Thoracic aorta (tissue), 2 donors: ENCODE data around the gene KRTAP5-9. TPM values are rescaled to one million over a fixed set of nuclear protein-coding genes. Genes with fewer than 3 reads are reported as not detected.

Experiments used
- ATAC-seq: fragments of 150-250 bp; one replicate; pipeline ENCODE4 v1.8.0; 2017; ENCODE audit warnings: low read depth; ENCODE audit not compliant: insufficient number of reproducible peaks, low FRiP score
- DNase-seq: peaks from one replicate; pipeline ENCODE4 v3.0.0-alpha.2; 2020; ENCODE audit warnings: low spot score
- H3K27ac ChIP-seq, 2 donors: fragments of 200-600 bp; sonication (generic); 1 replicate in 1 of 2; 2 replicates in 1 of 2; pipeline ENCODE4 v1.5.1; 2016; ENCODE audit warnings: mild to moderate bottlenecking in 2 of 2, moderate library complexity in 2 of 2
- H3K27me3 ChIP-seq: fragments of 200-600 bp; sonication (generic); replicated peaks from 2 replicates; pipeline ENCODE4 v1.6.0; 2016; ENCODE audit warnings: mild to moderate bottlenecking; ENCODE audit not compliant: insufficient read depth
- H3K36me3 ChIP-seq: fragments of 200-600 bp; sonication (generic); one replicate; pipeline ENCODE4 v1.5.1; 2016
- H3K4me1 ChIP-seq, 2 donors: fragments of 200-600 bp; sonication (generic); 1 replicate in 1 of 2; 2 replicates in 1 of 2; pipeline versions ENCODE4 v1.5.1 to v1.6.0; 2016; ENCODE audit warnings: low read depth in 2 of 2, mild to moderate bottlenecking in 1 of 2; ENCODE audit not compliant: control insufficient read depth in 1 of 2
- H3K4me3 ChIP-seq: fragments of 200-600 bp; sonication (generic); 2 replicates; pipeline ENCODE4 v1.5.1; 2016; ENCODE audit warnings: mild to moderate bottlenecking
- H3K9me3 ChIP-seq: fragments of 200-600 bp; sonication (generic); 2 replicates; pipeline ENCODE4 v1.5.1; 2016
- total RNA-seq, 2 donors: library from RNA; depleted of rRNA; stranded (reverse); fragments of >200 nt; gene quantifications; one replicate each; pipeline versions ENCODE4 v1.1.0 to v1.2.3, GENCODE V29; 2016
- TF ChIP-seq, protein P1 (sequence below): fragments of 200-600 bp; sonication (generic); IDR thresholded peaks from one replicate; pipeline ENCODE4 v1.5.1; 2019; ENCODE audit warnings: antibody characterized with exemption

KRTAP5-9 gene, protein sequence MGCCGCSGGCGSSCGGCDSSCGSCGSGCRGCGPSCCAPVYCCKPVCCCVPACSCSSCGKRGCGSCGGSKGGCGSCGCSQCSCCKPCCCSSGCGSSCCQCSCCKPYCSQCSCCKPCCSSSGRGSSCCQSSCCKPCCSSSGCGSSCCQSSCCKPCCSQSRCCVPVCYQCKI
- total RNA-seq, result not detected

DNA sequence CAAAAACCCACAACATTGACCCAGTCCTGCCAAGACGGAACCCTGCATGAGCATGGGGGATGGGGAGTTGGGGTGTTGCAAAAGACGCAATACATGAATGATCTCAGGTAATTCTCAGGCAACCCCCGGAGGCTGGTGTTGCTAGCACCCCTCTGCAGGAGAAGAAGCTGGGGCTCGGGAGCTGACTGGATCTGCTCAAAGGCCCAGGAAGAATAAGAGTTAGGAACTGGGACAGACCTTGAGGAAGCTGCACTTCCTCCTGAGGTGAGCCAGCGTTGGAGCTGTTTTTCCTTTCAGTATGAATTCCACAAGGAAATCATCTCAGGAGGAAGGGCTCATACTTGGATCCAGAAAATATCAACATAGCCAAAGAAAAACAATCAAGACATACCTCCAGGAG lies at the start of gene KRTAP5-9:
Gene KRTAP5-9 (plus strand): TSS at position 301 of the 400 bp plus-strand sequence. CDS start 238 bp downstream, outside the sequence.
- Histone ChIP-seq H3K4me1 (no peaks in the 10 kb centered on the region), H3K36me3 (no peaks in the 10 kb centered on the region), H3K4me3 (no peak within 1 kb of the TSS), H3K27ac (no peak within 1 kb of the TSS), H3K9me3 (no peaks in the 10 kb centered on the region), H3K27me3 (no peaks in the 10 kb centered on the region)
- TF ChIP-seq, protein P1, sequence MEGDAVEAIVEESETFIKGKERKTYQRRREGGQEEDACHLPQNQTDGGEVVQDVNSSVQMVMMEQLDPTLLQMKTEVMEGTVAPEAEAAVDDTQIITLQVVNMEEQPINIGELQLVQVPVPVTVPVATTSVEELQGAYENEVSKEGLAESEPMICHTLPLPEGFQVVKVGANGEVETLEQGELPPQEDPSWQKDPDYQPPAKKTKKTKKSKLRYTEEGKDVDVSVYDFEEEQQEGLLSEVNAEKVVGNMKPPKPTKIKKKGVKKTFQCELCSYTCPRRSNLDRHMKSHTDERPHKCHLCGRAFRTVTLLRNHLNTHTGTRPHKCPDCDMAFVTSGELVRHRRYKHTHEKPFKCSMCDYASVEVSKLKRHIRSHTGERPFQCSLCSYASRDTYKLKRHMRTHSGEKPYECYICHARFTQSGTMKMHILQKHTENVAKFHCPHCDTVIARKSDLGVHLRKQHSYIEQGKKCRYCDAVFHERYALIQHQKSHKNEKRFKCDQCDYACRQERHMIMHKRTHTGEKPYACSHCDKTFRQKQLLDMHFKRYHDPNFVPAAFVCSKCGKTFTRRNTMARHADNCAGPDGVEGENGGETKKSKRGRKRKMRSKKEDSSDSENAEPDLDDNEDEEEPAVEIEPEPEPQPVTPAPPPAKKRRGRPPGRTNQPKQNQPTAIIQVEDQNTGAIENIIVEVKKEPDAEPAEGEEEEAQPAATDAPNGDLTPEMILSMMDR, result no peak
- no peak for DNase-seq
- no peak for ATAC-seq

DNA sequence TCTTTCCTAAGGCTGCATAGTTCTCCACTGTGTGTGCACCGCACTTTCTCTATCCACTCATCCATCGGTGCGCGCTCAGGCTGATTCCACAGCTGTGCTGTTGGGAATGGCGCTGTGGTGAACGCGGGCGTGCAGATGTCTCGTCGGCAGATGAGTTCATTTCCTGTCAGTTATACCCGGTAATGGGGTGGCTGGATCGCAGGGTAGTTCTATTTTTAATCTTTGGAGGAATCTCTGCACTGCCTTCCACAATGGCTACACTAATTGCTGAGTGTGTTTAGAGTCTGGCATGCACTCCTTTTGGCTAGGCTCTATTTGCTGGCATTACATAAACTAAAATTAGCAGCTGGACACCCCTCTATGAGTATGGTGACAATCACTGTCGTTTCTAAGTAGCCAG lies 49.1 kb upstream of the KRTAP5-9 start:
- Histone ChIP-seq H3K4me3 (no peak overlapping the region), H3K36me3 (peaks cover 67% of the 10 kb centered on the region), H3K27me3 (no peaks in the 10 kb centered on the region), H3K4me1 (no peaks in the 10 kb centered on the region), H3K27ac (no peak overlapping the region), H3K9me3 (no peaks in the 10 kb centered on the region)
- TF ChIP-seq, protein P1, result no peak
- no peak for ATAC-seq
- DNase-seq, result no peak

DNA sequence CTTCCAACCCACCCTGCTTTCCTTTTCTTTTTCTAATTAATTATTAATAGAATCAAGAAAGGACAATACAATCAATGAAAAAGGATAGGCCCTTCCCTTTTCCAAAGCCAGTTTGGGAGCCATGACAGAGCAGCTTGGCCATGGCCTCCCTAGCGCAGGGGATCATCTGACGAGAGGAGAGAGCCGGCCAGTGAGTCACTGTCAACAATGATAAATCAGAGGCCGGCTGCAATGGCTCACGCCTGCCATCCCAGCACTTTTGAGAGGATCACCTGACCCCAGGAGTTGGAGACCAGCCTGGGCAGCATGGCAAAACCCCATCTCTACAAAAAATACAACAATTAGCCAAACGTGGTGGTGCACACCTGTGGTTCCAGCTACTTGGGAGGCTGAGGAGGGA lies 48.7 kb upstream of the KRTAP5-9 start:
- Histone ChIP-seq H3K4me1 (no peaks in the 10 kb centered on the region), H3K4me3 (no peak overlapping the region), H3K27ac (no peak overlapping the region), H3K27me3 (no peaks in the 10 kb centered on the region), H3K9me3 (no peaks in the 10 kb centered on the region), H3K36me3 (peaks cover 71% of the 10 kb centered on the region)
- no peak for ATAC-seq
- no peak for DNase-seq
- TF ChIP-seq, protein P1, result no peak

GRCh38 chr11:71500601-71501021 lies 47.6 kb upstream of the KRTAP5-9 start:
- no peak overlapping the region for H3K27ac ChIP-seq
- H3K27me3 ChIP-seq, result no peaks in the 10 kb centered on the region
- H3K4me1 ChIP-seq, result no peaks in the 10 kb centered on the region
- no peak overlapping the region for H3K4me3 ChIP-seq
- TF ChIP-seq, protein P1, result no peak
- ATAC-seq, result no peak
- H3K36me3 ChIP-seq, result peaks cover 69% of the 10 kb centered on the region
- DNase-seq, result no peak
- H3K9me3 ChIP-seq, result no peaks in the 10 kb centered on the region

DNA sequence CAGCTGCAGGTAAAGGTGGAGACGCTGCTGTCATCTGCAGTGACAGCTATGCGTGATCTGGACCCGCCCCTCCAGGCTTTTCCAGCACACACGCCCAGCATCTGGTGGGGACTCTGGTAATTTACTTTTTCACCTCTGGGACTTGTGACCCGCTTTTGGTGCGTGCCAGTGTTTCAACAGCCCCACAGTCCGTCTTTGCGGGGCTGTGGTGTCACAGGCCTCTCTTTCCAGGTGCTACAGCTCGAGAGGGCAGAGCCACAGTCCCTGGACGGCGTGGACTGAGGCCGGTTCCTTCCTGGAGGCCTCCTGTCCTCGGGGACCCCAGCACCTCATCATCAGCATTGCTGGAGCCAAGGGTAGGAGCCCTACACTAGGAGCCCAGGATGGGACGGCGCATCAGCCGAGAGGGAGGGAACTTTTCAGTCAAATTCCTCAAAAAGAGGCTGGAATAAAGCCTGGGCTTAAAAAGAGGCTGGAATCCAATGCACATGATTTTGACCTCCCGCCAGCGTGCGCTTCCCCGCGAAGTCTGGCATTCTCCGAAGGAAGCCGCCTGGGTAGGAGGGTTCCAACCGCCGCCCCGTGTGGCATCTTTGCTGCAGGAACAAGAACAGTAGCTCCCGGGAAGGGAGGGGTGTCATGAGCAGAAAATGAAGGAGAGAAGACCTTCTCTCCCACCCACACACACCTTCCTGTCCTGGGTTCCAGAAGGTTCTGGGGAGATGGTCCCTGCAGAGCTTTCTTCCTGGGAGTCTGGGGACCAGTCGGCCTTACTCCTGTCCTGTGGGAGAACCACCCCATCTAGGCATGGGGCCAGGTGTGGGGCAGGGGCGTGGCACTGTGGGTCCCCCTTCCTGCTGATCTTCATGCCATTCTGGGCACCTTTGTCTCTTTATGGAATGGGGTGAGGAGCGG lies 46.9 kb upstream of the KRTAP5-9 start:
- TF ChIP-seq, protein P1, result no peak
- Histone ChIP-seq H3K27me3 (no peaks in the 10 kb centered on the region), H3K4me3 (no peak overlapping the region), H3K9me3 (no peaks in the 10 kb centered on the region), H3K36me3 (peaks cover 68% of the 10 kb centered on the region), H3K4me1 (no peaks in the 10 kb centered on the region), H3K27ac (no peak overlapping the region)
- no peak for DNase-seq
- ATAC-seq, result no peak
